Measurements from ENCODE around the gene KATNIP.

KATNIP gene

DNA sequence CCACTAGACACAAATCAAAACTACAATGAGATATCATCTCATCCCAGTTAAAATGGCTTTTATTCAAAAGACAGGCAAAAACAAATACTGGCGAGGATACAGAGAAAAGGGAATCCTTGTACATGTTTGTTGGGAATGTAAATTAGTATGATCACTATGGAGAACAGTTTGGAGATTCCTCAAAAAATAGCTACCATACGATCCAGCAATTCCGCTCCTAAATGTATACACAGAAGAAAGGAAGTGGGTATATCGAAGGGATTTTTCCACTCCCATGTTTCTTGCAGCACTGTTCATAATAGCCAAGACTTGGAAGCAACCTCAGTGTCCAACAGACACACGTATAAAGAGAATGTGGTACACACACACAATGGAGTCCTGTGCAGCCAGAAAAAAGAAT is 35.3 kb downstream of the KATNIP start:
- TF ChIP-seq, protein P1, sequence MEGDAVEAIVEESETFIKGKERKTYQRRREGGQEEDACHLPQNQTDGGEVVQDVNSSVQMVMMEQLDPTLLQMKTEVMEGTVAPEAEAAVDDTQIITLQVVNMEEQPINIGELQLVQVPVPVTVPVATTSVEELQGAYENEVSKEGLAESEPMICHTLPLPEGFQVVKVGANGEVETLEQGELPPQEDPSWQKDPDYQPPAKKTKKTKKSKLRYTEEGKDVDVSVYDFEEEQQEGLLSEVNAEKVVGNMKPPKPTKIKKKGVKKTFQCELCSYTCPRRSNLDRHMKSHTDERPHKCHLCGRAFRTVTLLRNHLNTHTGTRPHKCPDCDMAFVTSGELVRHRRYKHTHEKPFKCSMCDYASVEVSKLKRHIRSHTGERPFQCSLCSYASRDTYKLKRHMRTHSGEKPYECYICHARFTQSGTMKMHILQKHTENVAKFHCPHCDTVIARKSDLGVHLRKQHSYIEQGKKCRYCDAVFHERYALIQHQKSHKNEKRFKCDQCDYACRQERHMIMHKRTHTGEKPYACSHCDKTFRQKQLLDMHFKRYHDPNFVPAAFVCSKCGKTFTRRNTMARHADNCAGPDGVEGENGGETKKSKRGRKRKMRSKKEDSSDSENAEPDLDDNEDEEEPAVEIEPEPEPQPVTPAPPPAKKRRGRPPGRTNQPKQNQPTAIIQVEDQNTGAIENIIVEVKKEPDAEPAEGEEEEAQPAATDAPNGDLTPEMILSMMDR (conservative IDR thresholded peaks at IDR 0.05; ENCODE audit: control insufficient read depth, insufficient read depth, low read depth, low read length): no peak
- no peak overlapping the region for H3K4me3 ChIP-seq (ENCODE audit: control insufficient read depth, low read depth, low read length)
- no peak for DNase-seq (ENCODE audit: low read depth)

DNA sequence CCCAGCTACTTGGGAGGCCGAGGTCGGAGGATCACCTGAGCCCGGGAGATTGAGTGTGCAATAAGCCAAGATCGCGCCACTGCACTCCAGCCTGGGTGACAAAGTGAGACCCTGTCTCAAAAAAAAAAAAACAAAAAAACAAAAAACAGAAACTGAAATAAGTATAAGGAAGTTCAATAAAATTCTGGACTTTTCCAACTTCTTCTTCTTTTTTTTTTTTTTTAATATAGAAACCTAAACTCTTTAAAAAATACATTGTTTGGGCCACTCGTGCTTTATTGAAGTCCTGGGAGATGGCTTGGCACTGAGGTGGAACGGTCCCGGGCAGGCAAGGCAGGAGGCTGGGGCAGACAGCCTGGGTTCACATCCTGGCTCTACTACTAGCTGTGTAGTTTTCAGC is 36.8 kb downstream of the KATNIP start:
- H3K4me3 ChIP-seq (ENCODE audit: control insufficient read depth, low read depth, low read length): no peak overlapping the region
- DNase-seq (ENCODE audit: low read depth): no peak
- TF ChIP-seq, protein P1 (conservative IDR thresholded peaks at IDR 0.05; ENCODE audit: control insufficient read depth, insufficient read depth, low read depth, low read length): no peak

DNA sequence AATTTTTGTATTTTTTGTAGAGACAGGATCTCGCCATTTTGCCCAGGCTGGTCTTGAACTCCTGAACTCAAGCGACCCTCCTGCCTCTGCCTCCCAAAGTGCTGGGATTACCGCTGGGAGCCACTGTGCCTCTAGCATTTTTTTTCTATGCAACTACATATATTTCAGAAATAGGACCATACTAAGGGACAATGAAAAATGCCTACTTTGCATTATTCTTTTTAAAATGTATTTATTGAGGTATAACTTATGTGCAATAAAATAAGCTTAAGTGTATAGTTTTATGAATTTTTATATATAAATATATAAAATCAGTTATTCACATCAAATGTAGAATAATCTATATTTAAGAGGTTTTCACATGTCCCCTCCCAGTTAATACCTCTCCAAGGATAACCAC is 38.1 kb downstream of the KATNIP start:
- TF ChIP-seq, protein P1 (conservative IDR thresholded peaks at IDR 0.05; ENCODE audit: control insufficient read depth, insufficient read depth, low read depth, low read length): no peak
- H3K4me3 ChIP-seq (ENCODE audit: control insufficient read depth, low read depth, low read length): no peak overlapping the region
- DNase-seq (ENCODE audit: low read depth): no peak

DNA sequence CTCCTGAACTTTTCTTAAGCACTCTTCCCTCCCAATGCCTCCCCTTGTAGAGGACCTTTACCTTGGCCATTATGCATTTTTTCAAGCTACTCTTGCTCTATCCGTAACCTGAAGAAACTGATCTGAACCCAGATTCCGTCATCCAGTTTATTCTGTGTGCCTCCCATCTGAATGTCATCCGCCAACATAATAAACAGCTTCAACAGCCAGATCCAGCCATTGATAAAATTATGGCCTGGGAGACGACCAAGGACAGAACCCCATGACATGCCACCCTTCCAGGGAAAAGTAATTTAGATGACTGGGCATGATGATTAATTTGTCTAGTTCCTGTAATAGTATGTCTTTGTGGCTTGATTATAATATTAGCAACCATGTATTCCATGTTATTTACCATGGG is 41.9 kb downstream of the KATNIP start:
- TF ChIP-seq, protein P1 (conservative IDR thresholded peaks at IDR 0.05; ENCODE audit: control insufficient read depth, insufficient read depth, low read depth, low read length): no peak
- no peak for DNase-seq (ENCODE audit: low read depth)
- no peak overlapping the region for H3K4me3 ChIP-seq (ENCODE audit: control insufficient read depth, low read depth, low read length)

DNA sequence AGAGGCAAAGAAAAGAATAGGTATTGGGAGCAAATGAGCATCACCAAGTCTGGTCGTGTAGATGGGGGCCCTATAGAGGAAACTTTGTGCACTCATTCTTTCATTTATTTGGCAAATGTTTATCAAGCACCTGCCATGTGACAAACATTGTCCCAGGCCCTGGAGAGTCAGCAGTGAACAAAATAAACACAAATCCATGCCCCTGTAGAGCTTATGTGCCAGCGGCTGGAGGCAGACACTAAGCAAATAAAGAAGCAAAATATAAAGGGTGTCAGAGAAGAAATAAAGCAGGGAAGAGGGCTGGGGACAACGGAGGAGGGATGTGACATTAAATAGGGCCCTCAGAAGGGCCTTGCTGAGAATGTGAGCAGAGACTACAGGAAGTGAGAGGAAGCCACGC is 45.5 kb downstream of the KATNIP start:
- no peak overlapping the region for H3K4me3 ChIP-seq (ENCODE audit: control insufficient read depth, low read depth, low read length)
- TF ChIP-seq, protein P1 (conservative IDR thresholded peaks at IDR 0.05; ENCODE audit: control insufficient read depth, insufficient read depth, low read depth, low read length): no peak
- no peak for DNase-seq (ENCODE audit: low read depth)

DNA sequence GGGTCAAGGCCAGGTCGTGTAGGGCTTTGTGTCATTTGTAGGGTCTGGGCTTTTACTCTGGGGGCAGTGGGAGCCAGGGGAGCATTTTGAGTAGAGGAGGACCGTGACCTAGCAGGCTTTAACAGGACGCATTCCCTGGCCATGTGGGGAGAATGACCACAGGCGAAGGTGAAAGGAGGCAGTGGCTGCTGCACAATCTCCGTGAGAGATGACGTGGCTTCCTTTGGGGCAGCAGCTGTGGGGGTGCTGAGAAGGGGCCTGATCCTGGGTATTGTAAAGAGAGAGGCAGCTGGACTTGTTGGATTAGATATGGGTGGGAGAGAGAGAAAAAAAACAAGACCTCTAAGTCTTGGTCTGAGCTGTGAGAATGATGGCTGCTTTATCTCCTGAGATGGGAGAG is 46.0 kb downstream of the KATNIP start:
- TF ChIP-seq, protein P1 (conservative IDR thresholded peaks at IDR 0.05; ENCODE audit: control insufficient read depth, insufficient read depth, low read depth, low read length): no peak
- DNase-seq (ENCODE audit: low read depth): no peak
- H3K4me3 ChIP-seq (ENCODE audit: control insufficient read depth, low read depth, low read length): no peak overlapping the region

DNA sequence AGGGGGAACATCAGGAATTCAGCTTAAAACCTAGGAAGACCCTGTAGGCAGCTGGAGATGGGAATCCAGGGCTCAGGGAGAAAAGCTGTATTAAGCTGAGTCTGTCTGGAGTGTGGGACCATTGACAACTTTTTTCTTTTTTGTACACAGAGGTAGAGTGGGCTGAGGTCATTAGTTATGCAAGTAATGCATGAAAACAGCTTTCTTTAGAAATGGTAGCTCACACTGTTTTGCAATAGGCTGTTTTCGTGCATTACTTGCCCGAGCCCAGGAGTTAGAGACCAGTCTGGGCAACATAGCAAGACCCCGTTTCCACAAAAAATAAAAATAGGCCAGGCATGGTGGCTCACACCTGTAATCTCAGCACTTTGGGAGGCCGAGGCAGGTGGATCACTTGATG is 46.5 kb downstream of the KATNIP start:
- TF ChIP-seq, protein P1 (conservative IDR thresholded peaks at IDR 0.05; ENCODE audit: control insufficient read depth, insufficient read depth, low read depth, low read length): no peak
- no peak for DNase-seq (ENCODE audit: low read depth)
- H3K4me3 ChIP-seq (ENCODE audit: control insufficient read depth, low read depth, low read length): no peak overlapping the region

All from fibroblast of mammary gland (primary cell).